Keratinocyte (primary cell): ENCODE measurements around the gene ICAM4.

ENCODE experiments used
- CTCF ChIP-seq, 3 experiments: IDR thresholded peaks in 1 of 3; conservative IDR thresholded peaks in 1 of 3; optimal IDR thresholded peaks in 1 of 3; 2 replicates in 2 of 3; 3 replicates in 1 of 3; pipeline versions ENCODE3 to v1.5.1; 2011; ENCODE audit warnings: low read length in 3 of 3, mild to moderate bottlenecking in 3 of 3, moderate library complexity in 2 of 3, control low read depth in 1 of 3, inconsistent platforms in 1 of 3; ENCODE audit not compliant: insufficient read depth in 2 of 3; ENCODE audit errors: extremely low read depth in 1 of 3
- EZH2 ChIP-seq: IDR thresholded peaks from one replicate; pipeline ENCODE4 v1.6.1; 2012; ENCODE audit warnings: inconsistent platforms, mild to moderate bottlenecking, low read length, moderate library complexity

GRCh38 chr19:10269333-10270179, 17.2 kb upstream of the ICAM4 start:
- TF ChIP-seq CTCF (optimal IDR thresholded peaks at IDR 0.05 in 1 of 3, IDR thresholded peaks at IDR 0.05 in 1 of 3, conservative IDR thresholded peaks at IDR 0.05 in 1 of 3; ENCODE audit: extremely low read depth in 1 of 3, insufficient read depth in 2 of 3, low read length in 3 of 3): peak; percentile 79 to 98 (median 93)
- TF ChIP-seq EZH2: no peak
